Activated CD4-positive, CD25-positive, alpha-beta regulatory T cell treated with anti-CD3 and anti-CD28 coated beads, Interleukin-2, amount 50 U/mL, for 24 hours (primary cell): ENCODE results near the gene CCR1.
"Not testable (repeated sequence)": the region's sequence is repeated elsewhere in the genome, so short reads cannot be mapped to it uniquely, and the experiment has no call there.

ENCODE experiments used
- ATAC-seq, 2 donors: fragments of 150-1000 bp; cut with Tn5 transposase; one replicate each; pipeline ENCODE4 v1.10.0; 2021; ENCODE audit warnings: mild to moderate bottlenecking in 1 of 2, moderate library complexity in 1 of 2

The CCR1 gene

DNA sequence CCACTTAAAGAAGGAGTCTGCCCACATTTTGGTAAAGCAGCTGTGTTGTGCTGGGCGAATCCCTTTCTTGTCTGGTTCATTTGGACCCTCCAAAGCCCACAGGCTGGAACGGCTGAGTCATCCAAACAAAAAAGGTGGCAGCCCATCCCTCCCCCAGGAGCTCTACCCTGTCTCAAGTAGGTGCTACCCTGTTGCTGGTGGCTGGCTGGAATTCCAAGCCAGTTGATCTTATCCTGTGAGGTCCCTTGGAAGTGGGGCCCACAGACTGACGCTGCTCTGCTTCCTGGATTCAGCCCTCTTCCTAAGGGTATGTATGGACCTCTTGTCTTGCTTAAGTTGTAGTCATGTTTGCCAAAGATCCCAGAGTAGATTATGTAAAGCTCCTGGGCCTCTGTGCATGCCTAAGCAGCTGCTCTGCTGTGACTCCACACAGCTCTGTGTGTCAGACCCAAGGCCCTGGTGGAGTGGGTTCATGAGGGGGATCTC, 44.5 kb downstream of the CCR1 start:
- no peak for ATAC-seq

- no peak for ATAC-seq
Measured at GRCh38 chr3:46162975-46163555, 45.0 kb downstream of the CCR1 start.

DNA sequence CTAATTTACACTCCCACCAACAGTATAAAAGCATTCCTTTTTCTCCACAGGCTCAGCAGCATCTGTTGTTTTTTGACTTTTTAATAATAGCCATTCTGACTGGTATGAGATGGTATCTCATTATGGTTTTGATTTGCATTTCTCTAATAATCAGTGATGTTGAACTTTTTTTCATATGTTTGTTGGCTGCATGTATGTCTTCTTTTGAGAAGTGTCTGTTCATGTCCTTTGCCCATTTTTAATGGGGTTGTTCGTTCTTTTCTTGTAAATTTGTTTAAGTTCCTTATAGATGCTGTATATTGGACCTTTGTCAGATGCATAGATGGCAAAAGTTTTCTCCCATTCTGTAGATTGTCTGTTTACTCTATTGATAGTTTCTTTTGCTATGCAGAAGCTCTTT, 50.4 kb downstream of the CCR1 start:
- not testable (repeated sequence) for ATAC-seq

DNA sequence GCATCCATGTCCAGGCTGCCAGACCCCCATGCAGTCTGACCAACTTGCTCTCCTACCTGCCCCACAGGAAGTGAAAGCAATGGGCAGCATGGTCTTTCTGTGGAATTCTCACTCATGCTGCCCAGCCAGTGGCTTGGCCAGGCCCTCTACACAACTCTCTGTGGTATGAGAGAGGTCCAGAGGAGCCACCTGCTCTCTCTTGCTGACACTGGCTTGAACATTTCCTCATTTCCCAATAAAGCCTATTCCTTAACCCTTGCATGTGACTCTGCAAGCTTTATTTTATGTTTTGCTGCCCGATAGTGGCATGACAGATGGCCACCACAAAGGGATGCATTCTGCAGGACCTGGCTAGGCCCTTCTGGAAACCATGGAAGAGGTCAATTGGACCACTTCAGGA, 53.8 kb downstream of the CCR1 start:
- no peak for ATAC-seq
